ENCODE results near the gene CENPP. TPM values are rescaled to one million over a fixed set of nuclear protein-coding genes. Genes with fewer than 3 reads are reported as not detected.
A peak's percentile ranks its signal among the peaks of the same experiment; 100 is the strongest.

CENPP gene
- total RNA-seq, 4 donors from 2014 or later, result 2.9 to 8.3 (median 4.9) TPM

DNA sequence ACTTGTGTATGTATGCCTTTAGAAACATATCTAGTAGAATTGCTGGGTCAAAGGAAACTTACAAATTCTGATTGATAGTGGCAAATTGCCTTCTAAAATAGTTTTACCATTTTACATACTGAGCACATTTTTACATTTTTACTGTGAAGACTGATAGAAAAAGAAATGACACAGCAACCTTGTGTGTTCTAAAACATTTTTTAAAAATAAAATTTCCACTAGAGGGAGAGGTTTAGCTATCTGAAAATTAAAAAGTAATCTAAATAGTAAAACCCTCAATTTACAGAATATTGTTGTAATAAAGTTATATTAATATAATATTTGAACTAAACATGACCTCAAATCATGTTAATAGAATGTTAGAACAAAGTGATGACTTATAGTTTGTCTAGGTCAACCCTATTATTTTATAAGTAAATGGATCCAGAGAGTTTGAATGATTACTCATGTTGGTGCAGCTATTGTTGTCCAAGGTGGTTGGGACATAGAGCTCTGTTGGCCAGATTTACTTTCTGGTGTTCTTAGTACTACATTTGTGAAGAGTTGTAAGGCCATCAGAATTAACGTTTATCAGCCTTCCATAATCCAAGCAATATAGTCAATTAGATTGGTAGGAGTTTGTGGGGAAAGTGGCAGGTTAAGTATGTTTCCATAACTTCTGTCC, 17.2 kb downstream of the CENPP start:
- Histone ChIP-seq H3K27me3 (no peaks in the 10 kb centered on the region), H3K4me3 (no peak overlapping the region), H3K27ac (peak overlapping the region in 3 of 4 donors; percentile 18 to 49 (median 22)), H3K36me3 (peaks cover 0 to 27% of the 10 kb centered on the region in 2 donors), H3K9me3 (no peaks in the 10 kb centered on the region), H3K4me1 (peaks cover 0 to 22% (median 0%) of the 10 kb centered on the region in 3 donors)
- 38 to 50% methylated on average over 1 of the region's 1 CpG for WGBS, 2 donors (ENCODE audit: low coverage in 1 of 2)
- no peak for ATAC-seq
- no peak for TF ChIP-seq POLR2AphosphoS5 (IDR thresholded peaks at IDR 0.05)
- TF ChIP-seq, protein P1, sequence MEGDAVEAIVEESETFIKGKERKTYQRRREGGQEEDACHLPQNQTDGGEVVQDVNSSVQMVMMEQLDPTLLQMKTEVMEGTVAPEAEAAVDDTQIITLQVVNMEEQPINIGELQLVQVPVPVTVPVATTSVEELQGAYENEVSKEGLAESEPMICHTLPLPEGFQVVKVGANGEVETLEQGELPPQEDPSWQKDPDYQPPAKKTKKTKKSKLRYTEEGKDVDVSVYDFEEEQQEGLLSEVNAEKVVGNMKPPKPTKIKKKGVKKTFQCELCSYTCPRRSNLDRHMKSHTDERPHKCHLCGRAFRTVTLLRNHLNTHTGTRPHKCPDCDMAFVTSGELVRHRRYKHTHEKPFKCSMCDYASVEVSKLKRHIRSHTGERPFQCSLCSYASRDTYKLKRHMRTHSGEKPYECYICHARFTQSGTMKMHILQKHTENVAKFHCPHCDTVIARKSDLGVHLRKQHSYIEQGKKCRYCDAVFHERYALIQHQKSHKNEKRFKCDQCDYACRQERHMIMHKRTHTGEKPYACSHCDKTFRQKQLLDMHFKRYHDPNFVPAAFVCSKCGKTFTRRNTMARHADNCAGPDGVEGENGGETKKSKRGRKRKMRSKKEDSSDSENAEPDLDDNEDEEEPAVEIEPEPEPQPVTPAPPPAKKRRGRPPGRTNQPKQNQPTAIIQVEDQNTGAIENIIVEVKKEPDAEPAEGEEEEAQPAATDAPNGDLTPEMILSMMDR (IDR thresholded peaks at IDR 0.05), result peak in 3 of 4 experiments; percentile 30 to 48 (median 40)
- TF ChIP-seq POLR2A (IDR thresholded peaks at IDR 0.05), result no peak
- no peak for TF ChIP-seq EP300 (IDR thresholded peaks at IDR 0.05)

DNA sequence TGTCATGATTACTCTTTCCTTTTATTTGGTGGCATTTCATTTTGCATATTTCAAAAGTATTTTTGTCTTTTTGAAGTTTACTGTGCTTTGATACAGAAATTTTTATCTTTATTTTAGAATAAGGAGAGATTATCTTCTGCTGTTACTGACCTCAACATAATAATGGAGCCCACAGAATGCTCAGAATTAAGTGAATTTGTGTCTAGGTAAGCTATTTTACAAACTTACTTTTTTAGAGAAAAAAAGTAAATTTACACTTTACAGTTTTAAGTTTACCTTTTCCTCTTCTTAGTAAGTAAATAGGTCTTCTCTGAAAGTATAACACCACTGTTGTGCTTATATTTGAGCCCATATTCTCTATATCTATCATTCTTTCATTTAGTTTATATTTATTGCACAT, 19.8 kb downstream of the CENPP start:
- Histone ChIP-seq H3K4me3 (no peak overlapping the region), H3K27me3 (no peaks in the 10 kb centered on the region), H3K4me1 (peaks cover 6 to 35% (median 8%) of the 10 kb centered on the region in 3 donors), H3K36me3 (peaks cover 0 to 5% of the 10 kb centered on the region in 2 donors), H3K9me3 (no peaks in the 10 kb centered on the region), H3K27ac (no peak overlapping the region)
- TF ChIP-seq POLR2A (IDR thresholded peaks at IDR 0.05), result no peak
- no peak for TF ChIP-seq POLR2AphosphoS5 (IDR thresholded peaks at IDR 0.05)
- TF ChIP-seq, protein P1 (IDR thresholded peaks at IDR 0.05), result no peak
- TF ChIP-seq EP300 (IDR thresholded peaks at IDR 0.05), result no peak
- no peak for ATAC-seq

DNA sequence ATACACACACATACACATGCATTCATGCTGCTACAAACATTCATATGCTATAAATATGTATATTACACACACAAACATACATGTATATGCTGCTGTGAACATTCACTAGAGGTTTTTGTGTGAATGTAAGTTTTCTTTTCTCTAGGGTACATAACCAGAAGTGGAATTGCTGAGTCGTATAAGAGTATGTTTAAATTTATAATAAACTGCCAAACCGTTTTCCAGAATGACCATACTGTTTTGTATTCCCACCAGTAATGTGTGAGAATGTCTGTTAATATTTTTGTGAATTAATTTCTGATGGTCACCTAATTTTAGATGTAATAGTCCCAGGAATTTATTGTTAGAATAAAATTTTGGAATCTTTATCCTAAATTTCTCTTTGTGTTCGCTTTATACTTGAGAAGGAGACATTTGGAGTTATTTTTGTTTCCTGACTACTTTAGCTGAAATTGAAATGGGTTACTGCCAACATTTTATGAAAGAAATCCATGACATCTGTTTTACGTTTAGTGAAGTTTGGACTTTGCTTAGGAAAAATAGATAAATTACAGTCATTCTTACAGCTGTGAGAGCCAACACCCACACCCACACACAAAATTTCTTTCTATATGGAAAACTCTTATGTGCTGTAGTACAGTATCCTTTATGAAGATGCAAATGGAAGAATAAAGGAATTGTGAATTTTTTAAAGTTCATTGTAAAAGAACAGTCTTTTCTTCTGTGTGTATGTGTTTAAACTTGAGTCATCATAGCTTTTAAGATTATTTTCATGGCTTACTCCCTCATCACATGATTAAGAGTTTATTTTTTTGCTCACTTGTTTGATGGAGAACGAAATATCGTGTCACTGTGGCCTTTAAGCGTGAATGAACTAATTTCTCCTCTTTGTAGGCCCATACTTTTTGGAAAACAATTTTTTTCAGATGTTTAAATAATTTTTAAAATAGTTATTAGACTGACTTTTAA, 24.3 kb downstream of the CENPP start:
- no peak overlapping the region for H3K4me3 ChIP-seq
- no peaks in the 10 kb centered on the region for H3K27me3 ChIP-seq
- H3K9me3 ChIP-seq, result peaks cover 0 to 7% (median 0%) of the 10 kb centered on the region in 3 donors
- WGBS, 2 donors (ENCODE audit: low coverage in 1 of 2), result 11 to 17% methylated on average over 7 of the region's 7 CpGs
- no peaks in the 10 kb centered on the region for H3K36me3 ChIP-seq
- peaks cover 6 to 20% (median 12%) of the 10 kb centered on the region in 3 donors for H3K4me1 ChIP-seq
- H3K27ac ChIP-seq, result peak overlapping the region; percentile 59 to 81 (median 77)
- ATAC-seq, result peak; percentile 57
- TF ChIP-seq, protein P1 (IDR thresholded peaks at IDR 0.05), result no peak
- peak; percentile 62 for TF ChIP-seq POLR2AphosphoS5 (IDR thresholded peaks at IDR 0.05)

DNA sequence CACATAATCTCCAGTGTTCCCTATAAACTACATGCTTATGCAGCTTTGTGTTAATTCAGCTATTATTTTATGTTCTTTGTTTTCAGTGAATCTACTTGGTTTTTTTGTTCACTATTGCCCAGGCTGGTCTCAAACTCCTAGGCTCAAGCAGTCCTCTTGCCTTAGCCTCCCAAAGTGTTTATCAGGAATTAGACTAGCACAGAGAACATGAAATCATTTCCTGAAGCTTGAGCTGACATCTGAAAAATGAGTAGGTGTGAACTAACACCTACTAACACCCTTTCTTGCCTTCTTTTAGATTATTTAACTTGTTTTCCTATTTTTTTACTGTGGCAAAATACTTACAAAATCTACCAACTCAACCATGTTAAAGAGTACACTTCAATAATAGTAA, 25.0 kb downstream of the CENPP start:
- no peak for TF ChIP-seq EP300 (IDR thresholded peaks at IDR 0.05)
- TF ChIP-seq POLR2A (IDR thresholded peaks at IDR 0.05), result no peak
- no peak for TF ChIP-seq POLR2AphosphoS5 (IDR thresholded peaks at IDR 0.05)
- TF ChIP-seq, protein P1 (IDR thresholded peaks at IDR 0.05), result no peak
- Histone ChIP-seq H3K4me3 (no peak overlapping the region), H3K36me3 (no peaks in the 10 kb centered on the region), H3K27ac (peak overlapping the region; percentile 59 to 81 (median 77)), H3K4me1 (peaks cover 6 to 20% (median 12%) of the 10 kb centered on the region in 3 donors), H3K9me3 (peaks cover 0 to 7% (median 0%) of the 10 kb centered on the region in 3 donors), H3K27me3 (no peaks in the 10 kb centered on the region)
- no peak for ATAC-seq

Data from gastroesophageal sphincter (tissue), 4 donors.